ENCODE measurements around the gene KASH5. TPM values are rescaled to one million over a fixed set of nuclear protein-coding genes. Genes with fewer than 3 reads are reported as not detected.

Gene KASH5
- total RNA-seq, 2 experiments from 2014 or later: 12.0 to 16.3 TPM

- no peaks in the 10 kb centered on the region for H3K9me3 ChIP-seq (ENCODE audit: low read length)
- H3K79me2 ChIP-seq (ENCODE audit: insufficient read depth, low read depth, low read length): no peaks in the 10 kb centered on the region
- TF ChIP-seq, protein P1, sequence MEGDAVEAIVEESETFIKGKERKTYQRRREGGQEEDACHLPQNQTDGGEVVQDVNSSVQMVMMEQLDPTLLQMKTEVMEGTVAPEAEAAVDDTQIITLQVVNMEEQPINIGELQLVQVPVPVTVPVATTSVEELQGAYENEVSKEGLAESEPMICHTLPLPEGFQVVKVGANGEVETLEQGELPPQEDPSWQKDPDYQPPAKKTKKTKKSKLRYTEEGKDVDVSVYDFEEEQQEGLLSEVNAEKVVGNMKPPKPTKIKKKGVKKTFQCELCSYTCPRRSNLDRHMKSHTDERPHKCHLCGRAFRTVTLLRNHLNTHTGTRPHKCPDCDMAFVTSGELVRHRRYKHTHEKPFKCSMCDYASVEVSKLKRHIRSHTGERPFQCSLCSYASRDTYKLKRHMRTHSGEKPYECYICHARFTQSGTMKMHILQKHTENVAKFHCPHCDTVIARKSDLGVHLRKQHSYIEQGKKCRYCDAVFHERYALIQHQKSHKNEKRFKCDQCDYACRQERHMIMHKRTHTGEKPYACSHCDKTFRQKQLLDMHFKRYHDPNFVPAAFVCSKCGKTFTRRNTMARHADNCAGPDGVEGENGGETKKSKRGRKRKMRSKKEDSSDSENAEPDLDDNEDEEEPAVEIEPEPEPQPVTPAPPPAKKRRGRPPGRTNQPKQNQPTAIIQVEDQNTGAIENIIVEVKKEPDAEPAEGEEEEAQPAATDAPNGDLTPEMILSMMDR (conservative IDR thresholded peaks at IDR 0.05; ENCODE audit: low read length): no peak
- no peak for TF ChIP-seq EZH2phosphoT487 (IDR thresholded peaks at IDR 0.05; ENCODE audit: borderline replicate concordance, low read depth, low read length)
- no peaks in the 10 kb centered on the region for H4K20me1 ChIP-seq (ENCODE audit: insufficient read depth, low read length)
- BruUV-seq (replicated peaks): no TSS peak
- H3K36me3 ChIP-seq (ENCODE audit: insufficient read depth, low read length): no peaks in the 10 kb centered on the region
- ChIA-PET POLR2A (no interaction called here), CTCF (ENCODE audit: unreplicated experiment) (no interaction called here)
- H3K9me2 ChIP-seq (ENCODE audit: insufficient read depth, low read length): no peaks in the 10 kb centered on the region
- no peak overlapping the region for H3K27ac ChIP-seq (ENCODE audit: low read depth, low read length, poor library complexity, severe bottlenecking)
- H3K4me1 ChIP-seq (ENCODE audit: insufficient read depth, low read length, poor library complexity, severe bottlenecking): peaks cover 60% of the 10 kb centered on the region
- intact Hi-C loops (cut with micrococcal nuclease; ENCODE audit: unreplicated experiment): no loop called here
- no peak overlapping the region for H3K4me3 ChIP-seq (ENCODE audit: low read depth, low read length, poor library complexity, severe bottlenecking)
- no peak overlapping the region for H2AFZ ChIP-seq (ENCODE audit: low read length)
- H3K4me2 ChIP-seq (ENCODE audit: low read length): no peak overlapping the region
- no peak for DNase-seq (ENCODE audit: low spot score)
Measured at GRCh38 chr19:49396738-49397505, 8.9 kb downstream of the KASH5 start.

DNA sequence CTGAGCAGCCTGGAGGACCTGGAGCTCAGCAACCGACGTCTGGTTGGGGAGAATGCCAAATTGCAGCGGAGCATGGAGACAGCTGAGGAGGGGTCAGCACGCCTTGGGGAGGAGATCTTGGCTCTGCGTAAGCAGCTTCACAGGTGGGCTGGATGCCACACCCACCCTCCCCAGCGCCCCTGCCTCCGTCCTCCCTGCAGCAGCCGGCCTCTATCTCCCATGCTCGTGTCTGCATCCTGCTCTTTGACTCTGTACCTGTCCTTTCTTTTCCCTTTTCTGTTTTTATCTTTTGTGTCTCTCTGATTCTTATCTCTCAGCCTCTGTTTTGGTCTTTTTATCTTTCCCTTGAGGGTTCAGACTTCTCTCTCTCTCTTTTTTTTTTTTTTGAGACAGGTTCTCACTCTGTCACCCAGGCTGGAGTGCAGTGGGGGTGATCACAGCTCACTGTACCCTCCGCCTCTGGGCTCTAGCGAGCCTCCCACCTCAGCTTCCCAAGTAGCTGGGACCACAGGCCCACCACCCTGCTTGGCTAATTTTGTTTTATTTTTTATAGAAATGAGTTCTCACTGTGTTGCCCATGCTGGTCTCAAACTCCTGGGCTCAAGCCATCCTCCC is 10.1 kb downstream of the KASH5 start:
- Histone ChIP-seq H3K4me1 (ENCODE audit: insufficient read depth, low read length, poor library complexity, severe bottlenecking) (peaks cover 61% of the 10 kb centered on the region), H4K20me1 (ENCODE audit: insufficient read depth, low read length) (no peaks in the 10 kb centered on the region), H3K4me2 (ENCODE audit: low read length) (no peak overlapping the region), H3K27ac (ENCODE audit: low read depth, low read length, poor library complexity, severe bottlenecking) (no peak overlapping the region), H3K9me2 (ENCODE audit: insufficient read depth, low read length) (no peaks in the 10 kb centered on the region), H3K36me3 (ENCODE audit: insufficient read depth, low read length) (no peaks in the 10 kb centered on the region), H3K4me3 (ENCODE audit: low read depth, low read length, poor library complexity, severe bottlenecking) (no peak overlapping the region), H3K79me2 (ENCODE audit: insufficient read depth, low read depth, low read length) (no peaks in the 10 kb centered on the region), H3K9me3 (ENCODE audit: low read length) (no peaks in the 10 kb centered on the region), H2AFZ (ENCODE audit: low read length) (no peak overlapping the region)
- no TSS peak for BruUV-seq (replicated peaks)
- intact Hi-C loops (cut with micrococcal nuclease; ENCODE audit: unreplicated experiment): no loop called here
- no peak for DNase-seq (ENCODE audit: low spot score)
- no peak for TF ChIP-seq EZH2phosphoT487 (IDR thresholded peaks at IDR 0.05; ENCODE audit: borderline replicate concordance, low read depth, low read length)
- TF ChIP-seq, protein P1 (conservative IDR thresholded peaks at IDR 0.05; ENCODE audit: low read length): no peak
- CTCF ChIA-PET (ENCODE audit: unreplicated experiment): no interaction called here
- POLR2A ChIA-PET: no interaction called here

GRCh38 chr19:49398931-49399330 is 10.9 kb downstream of the KASH5 start:
- H2AFZ ChIP-seq (ENCODE audit: low read length): no peak overlapping the region
- intact Hi-C loops (cut with micrococcal nuclease; ENCODE audit: unreplicated experiment): no loop called here
- no peaks in the 10 kb centered on the region for H3K36me3 ChIP-seq (ENCODE audit: insufficient read depth, low read length)
- CTCF ChIA-PET (ENCODE audit: unreplicated experiment): no interaction called here
- H3K4me3 ChIP-seq (ENCODE audit: low read depth, low read length, poor library complexity, severe bottlenecking): no peak overlapping the region
- BruUV-seq (replicated peaks): no TSS peak
- DNase-seq (ENCODE audit: low spot score): no peak
- no peaks in the 10 kb centered on the region for H4K20me1 ChIP-seq (ENCODE audit: insufficient read depth, low read length)
- peaks cover 61% of the 10 kb centered on the region for H3K4me1 ChIP-seq (ENCODE audit: insufficient read depth, low read length, poor library complexity, severe bottlenecking)
- no peak overlapping the region for H3K27ac ChIP-seq (ENCODE audit: low read depth, low read length, poor library complexity, severe bottlenecking)
- H3K9me3 ChIP-seq (ENCODE audit: low read length): no peaks in the 10 kb centered on the region
- POLR2A ChIA-PET: no interaction called here
- TF ChIP-seq, protein P1 (conservative IDR thresholded peaks at IDR 0.05; ENCODE audit: low read length): no peak
- TF ChIP-seq EZH2phosphoT487 (IDR thresholded peaks at IDR 0.05; ENCODE audit: borderline replicate concordance, low read depth, low read length): no peak
- H3K79me2 ChIP-seq (ENCODE audit: insufficient read depth, low read depth, low read length): no peaks in the 10 kb centered on the region
- H3K9me2 ChIP-seq (ENCODE audit: insufficient read depth, low read length): no peaks in the 10 kb centered on the region
- no peak overlapping the region for H3K4me2 ChIP-seq (ENCODE audit: low read length)

Measured in OCI-LY7 (cell line).